NCI-H2196 (cell line): ENCODE data around the gene SIDT2.

Experiments
- DNase-seq: peaks from one replicate; lab custom pipeline; 2025; ENCODE audit not compliant: unreplicated experiment; lab: John Stamatoyannopoulos, UW

The SIDT2 gene

GRCh38 chr11:117188620-117189081 is 10.1 kb downstream of the SIDT2 start:
- DNase-seq, result no peak

- no peak for DNase-seq
These were observed 10.8 kb downstream of the SIDT2 start for GRCh38 chr11:117189191-117189940.

GRCh38 chr11:117189941-117190544 is 11.5 kb downstream of the SIDT2 start:
- DNase-seq, result no peak

DNA sequence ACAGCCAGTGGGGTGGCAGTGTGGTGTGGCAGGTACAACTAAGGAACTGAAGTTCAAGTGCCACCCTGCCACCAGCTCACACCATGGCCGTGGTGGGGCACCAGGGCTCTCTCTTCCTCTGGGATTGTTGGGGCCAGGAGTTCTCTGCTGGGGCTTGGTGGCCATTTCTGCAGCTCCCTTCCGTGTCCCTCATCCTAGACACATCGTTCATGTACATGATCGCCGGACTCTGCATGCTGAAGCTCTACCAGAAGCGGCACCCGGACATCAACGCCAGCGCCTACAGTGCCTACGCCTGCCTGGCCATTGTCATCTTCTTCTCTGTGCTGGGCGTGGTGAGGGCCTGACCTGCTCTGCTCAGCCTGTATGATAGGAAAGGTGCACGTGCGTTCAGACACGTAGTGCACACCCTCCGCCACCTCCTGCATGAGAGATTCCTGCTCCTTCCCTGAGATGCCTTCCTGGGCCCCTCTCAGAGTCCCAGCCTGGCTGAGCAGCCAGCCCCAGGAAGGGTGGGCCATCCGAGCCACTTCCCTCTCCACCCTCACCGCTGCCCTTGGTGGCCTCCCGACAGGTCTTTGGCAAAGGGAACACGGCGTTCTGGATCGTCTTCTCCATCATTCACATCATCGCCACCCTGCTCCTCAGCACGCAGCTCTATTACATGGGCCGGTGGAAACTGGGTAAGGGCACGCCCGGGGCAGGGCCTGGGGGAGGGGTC is 13.3 kb downstream of the SIDT2 start:
- DNase-seq, result no peak

DNA sequence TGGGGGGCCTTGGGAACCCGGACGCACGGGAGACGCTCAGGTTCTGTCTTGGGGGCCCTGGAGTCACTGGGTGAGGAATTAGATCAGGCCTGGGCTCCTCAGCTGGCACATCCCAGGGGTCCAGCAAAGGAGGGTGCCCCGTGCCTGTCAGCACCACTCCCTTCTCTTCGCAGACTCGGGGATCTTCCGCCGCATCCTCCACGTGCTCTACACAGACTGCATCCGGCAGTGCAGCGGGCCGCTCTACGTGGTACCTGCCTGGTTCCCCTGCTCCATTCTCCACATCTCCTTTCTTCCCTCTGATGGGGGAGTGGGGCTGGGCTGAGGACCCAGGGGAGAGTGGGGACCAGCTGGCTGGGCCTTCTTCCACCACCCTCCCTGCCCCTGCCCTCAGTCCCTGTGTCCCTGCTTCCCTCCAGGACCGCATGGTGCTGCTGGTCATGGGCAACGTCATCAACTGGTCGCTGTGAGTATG is 13.9 kb downstream of the SIDT2 start:
- no peak for DNase-seq

- DNase-seq, result no peak
These were observed 14.8 kb downstream of the SIDT2 start for GRCh38 chr11:117193130-117194020.

DNA sequence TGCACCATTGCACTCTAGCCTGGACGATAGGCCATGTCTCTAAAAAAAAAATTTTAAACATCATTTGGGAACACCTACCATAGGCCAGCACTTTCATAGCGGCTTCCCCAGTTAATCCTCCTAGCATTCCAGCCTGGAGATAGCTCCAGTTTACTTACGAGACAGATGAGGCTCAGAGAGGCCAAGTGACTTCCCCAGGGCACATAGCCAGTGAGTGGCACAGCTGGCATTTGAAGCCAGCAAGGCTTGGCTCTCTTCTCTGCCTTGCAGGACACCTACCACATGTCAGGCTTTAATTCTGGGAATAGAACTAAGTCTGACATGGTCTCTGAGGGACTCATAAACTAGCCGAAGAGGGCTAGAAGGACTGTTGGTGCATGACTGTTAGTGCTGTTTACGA is 15.7 kb downstream of the SIDT2 start:
- no peak for DNase-seq

- no peak for DNase-seq
These were observed 16.7 kb downstream of the SIDT2 start for GRCh38 chr11:117195258-117195657.

GRCh38 chr11:117195761-117196160 is 17.2 kb downstream of the SIDT2 start:
- no peak for DNase-seq

DNA sequence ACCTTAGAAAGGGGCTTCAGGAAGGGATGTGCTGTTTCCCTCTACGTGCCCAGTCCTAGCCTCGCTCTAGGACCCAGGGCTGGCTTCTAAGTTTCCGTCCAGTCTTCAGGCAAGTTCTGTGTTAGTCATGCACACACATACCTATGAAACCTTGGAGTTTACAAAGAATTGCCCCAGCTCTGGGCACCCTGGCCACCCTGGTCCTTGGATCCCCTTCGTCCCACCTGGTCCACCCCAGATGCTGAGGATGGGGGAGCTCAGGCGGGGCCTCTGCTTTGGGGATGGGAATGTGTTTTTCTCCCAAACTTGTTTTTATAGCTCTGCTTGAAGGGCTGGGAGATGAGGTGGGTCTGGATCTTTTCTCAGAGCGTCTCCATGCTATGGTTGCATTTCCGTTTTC is 18.5 kb downstream of the SIDT2 start:
- DNase-seq, result no peak

GRCh38 chr11:117197516-117198456 is 19.2 kb downstream of the SIDT2 start:
- no peak for DNase-seq

DNA sequence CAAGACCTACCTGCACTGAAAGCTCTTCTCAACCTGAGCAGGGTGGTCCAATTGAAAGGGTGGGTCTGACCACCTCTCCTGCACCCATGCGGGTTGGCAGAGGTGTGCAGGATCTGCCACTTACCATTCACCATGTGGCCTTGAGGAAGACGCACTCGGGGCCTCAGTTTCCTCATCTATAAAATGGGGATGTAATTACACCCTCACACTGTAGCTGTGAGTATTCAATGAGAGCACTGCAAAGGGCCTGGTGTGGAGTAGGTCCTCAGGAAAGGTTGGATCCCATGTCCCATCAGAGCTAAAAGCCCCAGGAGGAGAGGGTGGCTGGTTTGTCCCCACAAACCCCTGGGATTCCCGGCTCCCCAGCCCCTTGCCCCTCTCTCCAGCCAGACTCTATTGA is 20.1 kb downstream of the SIDT2 start:
- DNase-seq, result no peak

DNA sequence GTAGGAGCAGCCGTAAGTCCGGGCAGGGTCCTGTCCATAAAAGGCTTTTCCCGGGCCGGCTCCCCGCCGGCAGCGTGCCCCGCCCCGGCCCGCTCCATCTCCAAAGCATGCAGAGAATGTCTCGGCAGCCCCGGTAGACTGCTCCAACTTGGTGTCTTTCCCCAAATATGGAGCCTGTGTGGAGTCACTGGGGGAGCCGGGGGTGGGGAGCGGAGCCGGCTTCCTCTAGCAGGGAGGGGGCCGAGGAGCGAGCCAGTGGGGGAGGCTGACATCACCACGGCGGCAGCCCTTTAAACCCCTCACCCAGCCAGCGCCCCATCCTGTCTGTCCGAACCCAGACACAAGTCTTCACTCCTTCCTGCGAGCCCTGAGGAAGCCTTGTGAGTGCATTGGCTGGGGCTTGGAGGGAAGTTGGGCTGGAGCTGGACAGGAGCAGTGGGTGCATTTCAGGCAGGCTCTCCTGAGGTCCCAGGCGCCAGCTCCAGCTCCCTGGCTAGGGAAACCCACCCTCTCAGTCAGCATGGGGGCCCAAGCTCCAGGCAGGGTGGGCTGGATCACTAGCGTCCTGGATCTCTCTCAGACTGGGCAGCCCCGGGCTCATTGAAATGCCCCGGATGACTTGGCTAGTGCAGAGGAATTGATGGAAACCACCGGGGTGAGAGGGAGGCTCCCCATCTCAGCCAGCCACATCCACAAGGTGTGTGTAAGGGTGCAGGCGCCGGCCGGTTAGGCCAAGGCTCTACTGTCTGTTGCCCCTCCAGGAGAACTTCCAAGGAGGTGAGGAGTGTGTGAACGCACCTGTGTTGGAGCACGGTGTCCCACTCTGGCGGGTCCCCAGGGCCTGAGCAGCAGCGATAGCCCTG is 20.7 kb downstream of the SIDT2 start, which contains the start of gene TAGLN:
TSS of gene TAGLN (plus strand) at position 318 of the 863 bp plus-strand sequence. CDS start 3,644 bp downstream, outside the sequence.
- DNase-seq, result no peak

DNA sequence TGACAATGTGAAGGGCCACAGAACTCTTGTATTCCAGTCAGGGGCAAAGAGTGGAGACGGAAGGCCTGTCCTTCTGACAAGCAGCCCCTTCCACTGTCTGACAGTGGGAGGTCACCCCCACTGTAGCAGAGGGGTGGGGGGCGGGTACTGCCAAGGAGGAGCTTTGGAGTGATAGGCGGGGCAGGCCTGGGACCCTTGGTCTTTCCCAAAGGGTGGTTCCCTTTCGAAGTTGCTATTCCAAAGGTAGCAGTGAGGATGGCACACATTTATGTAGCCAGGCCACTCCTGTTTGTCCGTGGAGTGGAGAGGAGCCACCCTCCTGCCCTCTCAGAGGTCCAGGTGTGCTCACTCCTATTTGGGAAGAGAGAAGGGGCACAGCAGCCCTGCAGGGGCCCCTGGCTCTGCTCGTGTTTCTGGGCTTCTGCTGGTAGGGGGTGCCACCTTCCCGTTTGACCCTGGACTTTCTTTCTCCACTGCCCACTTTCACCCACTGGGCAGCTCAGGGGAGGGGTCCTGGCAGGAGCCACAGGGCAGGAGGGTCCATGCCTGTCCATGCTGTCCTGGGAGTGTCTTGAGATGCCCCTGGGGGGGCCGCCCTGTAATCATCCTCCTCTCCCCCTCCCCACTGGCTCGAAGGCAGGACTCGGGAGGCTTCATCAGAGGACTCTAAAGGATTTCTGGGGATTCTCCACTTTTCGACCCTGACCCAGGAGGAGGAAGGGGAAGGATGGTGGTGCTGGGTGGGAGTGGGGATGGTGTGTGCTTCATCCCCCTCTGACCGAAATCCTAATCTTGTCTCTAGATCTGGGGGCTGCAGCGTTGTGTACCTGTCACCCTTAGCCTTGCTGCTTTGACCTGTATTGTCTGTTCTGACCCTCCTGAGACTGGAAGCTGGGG is 21.6 kb downstream of the SIDT2 start:
- no peak for DNase-seq

DNA sequence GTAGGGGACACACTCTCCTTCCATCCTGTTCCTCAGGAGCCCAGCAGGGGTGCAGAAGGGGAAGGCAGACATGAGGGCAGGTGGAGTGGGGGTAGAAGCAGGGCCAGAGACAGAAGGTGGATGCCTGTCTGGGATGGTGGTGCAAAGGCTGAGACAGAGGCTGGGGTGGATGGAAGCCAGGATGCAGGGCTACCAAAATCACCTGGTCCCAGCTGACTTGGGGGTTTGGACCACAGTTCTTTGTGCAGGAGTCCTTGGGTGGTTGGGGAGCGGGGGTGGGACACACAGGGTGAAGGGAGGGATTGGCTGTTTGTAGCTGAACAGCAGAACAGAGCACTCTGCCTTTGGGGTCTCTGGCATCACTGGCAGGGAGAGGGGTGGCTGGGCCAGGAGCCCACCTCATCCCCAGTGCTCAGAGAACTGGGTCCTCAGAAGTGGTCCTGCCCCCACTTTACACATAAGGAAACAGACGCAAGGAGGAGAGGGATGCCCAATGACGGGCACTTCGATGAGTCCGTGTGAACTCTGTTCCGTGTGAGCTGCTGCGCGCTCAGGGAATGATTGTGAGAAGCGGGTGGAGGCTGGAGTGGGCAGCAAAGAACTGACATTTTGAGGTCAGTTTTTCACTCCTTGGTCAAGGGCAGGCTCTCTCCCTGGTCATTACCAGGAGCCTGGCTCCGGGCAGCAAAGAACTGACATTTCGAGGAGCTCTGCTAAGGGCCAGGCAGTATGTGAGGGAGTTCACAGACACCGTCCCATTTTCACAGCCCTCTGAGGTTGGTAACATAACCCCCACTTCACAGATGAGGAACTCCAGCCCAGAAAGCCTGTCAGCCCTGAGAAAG is 22.5 kb downstream of the SIDT2 start:
- no peak for DNase-seq

DNA sequence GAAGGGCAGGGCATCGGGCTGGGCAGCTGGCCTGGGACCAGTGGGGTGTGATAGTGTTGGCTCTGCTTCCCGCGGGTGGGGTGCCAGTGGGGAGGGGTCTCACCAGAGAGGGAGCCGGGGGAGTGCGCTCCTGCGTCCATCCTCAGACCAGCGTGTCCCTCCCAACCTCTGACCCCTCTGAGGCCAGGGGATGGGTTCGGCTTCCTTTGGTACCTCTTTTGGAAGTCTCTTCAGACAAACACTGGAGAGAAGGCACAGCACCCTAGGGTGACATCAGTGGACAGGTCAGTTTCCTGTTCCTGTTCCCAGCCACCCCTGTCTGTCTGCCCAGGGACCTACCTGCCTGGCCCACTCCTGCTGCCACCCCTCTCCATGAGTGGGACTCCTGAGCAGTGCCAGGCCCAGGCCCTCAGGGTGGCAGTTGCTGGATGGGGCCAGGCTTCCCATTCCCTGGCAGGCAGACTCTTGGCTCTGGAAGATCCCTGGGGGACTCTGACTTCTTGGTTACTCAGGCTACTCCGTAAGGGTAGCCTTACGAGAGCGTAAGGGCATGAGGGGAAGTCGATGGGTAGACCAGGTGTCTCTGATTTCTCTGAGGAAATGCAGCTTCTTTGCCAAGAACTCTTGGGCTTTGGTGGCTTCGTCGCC is 23.2 kb downstream of the SIDT2 start:
- no peak for DNase-seq
